GM23248 (cell line): ENCODE measurements around the gene RELT. TPM values are rescaled to one million over a fixed set of nuclear protein-coding genes. Genes with fewer than 3 reads are reported as not detected.
A peak's percentile ranks its signal among the peaks of the same experiment; 100 is the strongest.

Experiments used
- DNase-seq: peaks from one replicate; pipeline ENCODE4 v3.0.0-alpha.2; 2015
- H2AFZ ChIP-seq: fragments of 200-600 bp; sonication (generic); 2 replicates; pipeline ENCODE4 v1.6.1; 2016; ENCODE audit warnings: antibody characterized with exemption
- H3F3A ChIP-seq: fragments of 200-600 bp; sonication (generic); 2 replicates; pipeline ENCODE4 v1.6.1; 2016; ENCODE audit warnings: mild to moderate bottlenecking, antibody characterized with exemption, mixed run types; ENCODE audit not compliant: insufficient read depth
- H3K27ac ChIP-seq: fragments of 200-600 bp; sonication (generic); 2 replicates; pipeline ENCODE4 v1.5.1; 2016; ENCODE audit warnings: mild to moderate bottlenecking
- H3K27me3 ChIP-seq: fragments of 200-600 bp; sonication (generic); replicated peaks from 2 replicates; pipeline ENCODE4 v1.6.1; 2016; ENCODE audit warnings: mild to moderate bottlenecking; ENCODE audit not compliant: insufficient read depth
- H3K36me3 ChIP-seq: fragments of 200-600 bp; sonication (generic); 2 replicates; pipeline ENCODE4 v1.6.1; 2016; ENCODE audit warnings: low read depth, mild to moderate bottlenecking
- H3K4me1 ChIP-seq: fragments of 200-600 bp; sonication (generic); 2 replicates; pipeline ENCODE4 v1.6.1; 2016; ENCODE audit warnings: mild to moderate bottlenecking; ENCODE audit not compliant: insufficient read depth
- H3K4me2 ChIP-seq: fragments of 200-600 bp; sonication (generic); one replicate; pipeline ENCODE4 v1.6.1; 2016; ENCODE audit warnings: mild to moderate bottlenecking; ENCODE audit not compliant: unreplicated experiment
- H3K4me3 ChIP-seq: fragments of 200-600 bp; sonication (generic); 2 replicates; pipeline ENCODE4 v1.5.1; 2016; ENCODE audit warnings: mild to moderate bottlenecking
- H3K79me2 ChIP-seq: fragments of 200-600 bp; sonication (generic); 2 replicates; pipeline ENCODE4 v1.6.1; 2016; ENCODE audit warnings: mild to moderate bottlenecking; ENCODE audit not compliant: insufficient read depth
- H3K9ac ChIP-seq: fragments of 200-600 bp; sonication (generic); 2 replicates; pipeline ENCODE4 v1.6.1; 2016; ENCODE audit warnings: mild to moderate bottlenecking
- H3K9me2 ChIP-seq: fragments of 200-600 bp; sonication (generic); 2 replicates; pipeline ENCODE4 v1.6.1; 2016; ENCODE audit warnings: mixed run types, mild to moderate bottlenecking, moderate library complexity; ENCODE audit not compliant: insufficient read depth
- H3K9me3 ChIP-seq: fragments of 200-600 bp; sonication (generic); one replicate; pipeline ENCODE4 v1.6.1; 2017; ENCODE audit warnings: low read depth
- H4K20me1 ChIP-seq: fragments of 200-600 bp; sonication (generic); 2 replicates; pipeline ENCODE4 v1.6.0; 2016; ENCODE audit not compliant: insufficient read depth
- EZH2 ChIP-seq: fragments of 200-600 bp; sonication (generic); IDR thresholded peaks from 2 replicates; pipeline ENCODE4 v1.6.1; 2018; ENCODE audit warnings: antibody characterized with exemption, mild to moderate bottlenecking; ENCODE audit not compliant: insufficient read depth, poor library complexity, severe bottlenecking
- EZH2phosphoT487 ChIP-seq: fragments of 200-600 bp; sonication (generic); IDR thresholded peaks from 2 replicates; pipeline ENCODE4 v1.6.1; 2018; ENCODE audit warnings: antibody characterized with exemption, moderate library complexity, mild to moderate bottlenecking, low read depth; ENCODE audit not compliant: insufficient read depth
- WGBS, 2 experiments: methylation state at CpG; one replicate each; pipeline ENCODE4 v1.1.6; 2015 to 2017; ENCODE audit warnings: low lambda C conversion rate in 2 of 2, low coverage in 1 of 2; ENCODE audit errors: missing lambda C conversion rate in 2 of 2; 5-methylcytosine and 5-hydroxymethylcytosine counted together
- in situ Hi-C: fragments of 300-500 bp; cut with MboI; formaldehyde crosslinking; loops from 2 replicates; pipeline ENCODE4 v1.15.0; 2020
- polyA plus RNA-seq: library from polyadenylated mRNA; unstranded; fragments of >200 nt; fragmentation: Nextera tagmentation; extraction: Ambion mirVana; gene quantifications from 2 replicates; pipeline ENCODE4 v1.2.1, GENCODE V29; 2016
- total RNA-seq: library from RNA; depleted of rRNA; stranded (reverse); fragments of >200 nt; shearing (Covaris generic); gene quantifications from 2 replicates; pipeline ENCODE4 v1.2.3, GENCODE V29; 2014

Gene RELT
- total and polyA plus RNA-seq, 2 experiments from 2014 or later = 2.9 to 8.2 TPM

DNA sequence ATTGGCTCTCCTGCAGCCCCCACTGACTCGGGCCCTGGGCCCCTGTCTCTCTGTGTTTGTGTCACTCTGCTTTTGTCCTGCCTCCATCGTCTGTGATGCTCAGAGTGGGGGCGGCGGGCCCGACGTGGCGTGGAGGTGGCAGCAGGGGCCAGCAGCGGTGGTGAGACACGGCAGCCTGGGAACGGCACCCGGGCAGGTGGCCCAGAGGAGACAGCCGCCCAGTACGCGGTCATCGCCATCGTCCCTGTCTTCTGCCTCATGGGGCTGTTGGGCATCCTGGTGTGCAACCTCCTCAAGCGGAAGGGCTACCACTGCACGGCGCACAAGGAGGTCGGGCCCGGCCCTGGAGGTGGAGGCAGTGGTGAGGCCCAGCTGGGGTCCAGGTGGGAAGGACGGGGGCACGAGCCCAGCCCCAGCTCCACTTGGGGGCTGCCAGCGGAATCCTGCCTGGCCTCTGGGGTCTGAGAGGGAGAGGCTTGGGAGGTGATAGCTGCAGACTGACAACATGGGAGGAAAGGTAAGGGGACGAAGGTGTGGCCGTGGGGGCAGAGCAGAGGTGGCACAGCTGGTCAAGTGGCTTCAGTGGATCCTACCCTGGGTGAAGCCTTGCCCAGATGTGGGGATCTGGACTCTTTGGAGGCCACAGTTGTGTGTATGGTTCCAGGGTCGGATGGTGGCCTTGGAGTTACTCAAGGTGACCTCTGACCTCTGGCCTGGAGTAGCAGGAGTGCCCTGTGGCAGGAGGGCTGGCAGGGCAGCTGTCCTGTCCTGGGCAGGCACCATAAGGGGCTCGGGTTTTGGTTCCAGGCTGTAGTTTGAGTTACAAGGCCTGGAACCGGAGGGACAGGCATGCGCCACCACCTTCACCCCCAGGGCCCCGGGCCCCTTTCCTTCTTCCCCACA is 16.2 kb downstream of the RELT start:
- 94 to 98% methylated on average over 17 to 31 of the region's 31 CpGs for WGBS, 2 experiments
- no peak overlapping the region for H3K9ac ChIP-seq
- no peak overlapping the region for H2AFZ ChIP-seq
- in situ Hi-C loops = no loop called here
- H3K9me3 ChIP-seq = no peaks in the 10 kb centered on the region
- H3K79me2 ChIP-seq = peaks cover 34% of the 10 kb centered on the region
- H3K27me3 ChIP-seq = no peaks in the 10 kb centered on the region
- TF ChIP-seq EZH2phosphoT487 (no peak), EZH2 (no peak)
- no peak overlapping the region for H3K4me2 ChIP-seq
- no peaks in the 10 kb centered on the region for H3K36me3 ChIP-seq
- H4K20me1 ChIP-seq = no peaks in the 10 kb centered on the region
- no peak overlapping the region for H3K4me3 ChIP-seq
- no peaks in the 10 kb centered on the region for H3K4me1 ChIP-seq
- no peak overlapping the region for H3K27ac ChIP-seq
- no peaks in the 10 kb centered on the region for H3K9me2 ChIP-seq
- no peak for DNase-seq
- no peaks in the 10 kb centered on the region for H3F3A ChIP-seq

DNA sequence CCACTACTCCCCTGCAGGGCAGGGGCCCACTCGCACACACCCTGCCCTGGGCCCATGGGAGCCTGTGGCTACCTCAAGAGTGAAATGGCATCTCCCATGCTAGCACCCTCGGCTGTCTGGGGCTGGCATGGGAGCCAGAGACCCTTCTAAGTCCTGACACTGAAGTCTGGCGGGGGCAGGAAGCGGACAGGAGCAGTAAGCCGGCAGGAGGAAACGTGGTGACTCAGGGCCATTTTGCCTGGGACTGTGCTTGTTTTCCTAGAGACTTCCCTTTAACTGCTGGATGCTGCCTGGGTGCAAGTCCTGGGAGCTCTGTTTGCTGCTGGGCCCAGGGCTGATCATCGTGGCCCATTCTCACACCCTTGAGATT is 16.8 kb downstream of the RELT start:
- Histone ChIP-seq H3K4me3 (no peak overlapping the region), H3K4me2 (no peak overlapping the region), H3K9me2 (no peaks in the 10 kb centered on the region), H3K36me3 (no peaks in the 10 kb centered on the region), H3K27ac (no peak overlapping the region), H3K27me3 (no peaks in the 10 kb centered on the region), H2AFZ (no peak overlapping the region), H3K9ac (no peak overlapping the region), H4K20me1 (no peaks in the 10 kb centered on the region), H3K79me2 (peaks cover 28% of the 10 kb centered on the region), H3F3A (no peaks in the 10 kb centered on the region), H3K4me1 (no peaks in the 10 kb centered on the region), H3K9me3 (no peaks in the 10 kb centered on the region)
- in situ Hi-C loops = no loop called here
- no peak for TF ChIP-seq EZH2phosphoT487
- no peak for TF ChIP-seq EZH2
- no peak for DNase-seq
- WGBS, 2 experiments = 73 to 82% methylated on average over 7 of the region's 7 CpGs

- DNase-seq = peak; percentile 86
- WGBS, 2 experiments = 69 to 71% methylated on average over 13 to 16 of the region's 16 CpGs
- Histone ChIP-seq H3K4me1 (no peaks in the 10 kb centered on the region), H2AFZ (no peak overlapping the region), H3K9me2 (no peaks in the 10 kb centered on the region), H3K9me3 (no peaks in the 10 kb centered on the region), H3K79me2 (peaks cover 24% of the 10 kb centered on the region; the same call in 1 of the 2 replicates), H3K36me3 (no peaks in the 10 kb centered on the region), H3K4me2 (no peak overlapping the region), H3K27me3 (no peaks in the 10 kb centered on the region), H3K27ac (no peak overlapping the region), H3K4me3 (no peak overlapping the region), H4K20me1 (no peaks in the 10 kb centered on the region), H3K9ac (no peak overlapping the region), H3F3A (no peaks in the 10 kb centered on the region)
- in situ Hi-C loops = no loop called here
- TF ChIP-seq EZH2phosphoT487 = no peak
- no peak for TF ChIP-seq EZH2
These were observed 17.5 kb downstream of the RELT start for GRCh38 chr11:73393479-73394415.

- no peak overlapping the region for H3K4me3 ChIP-seq
- H3K36me3 ChIP-seq = no peaks in the 10 kb centered on the region
- no peak for DNase-seq
- H3K79me2 ChIP-seq = peaks cover 19% of the 10 kb centered on the region; the same call in 1 of the 2 replicates
- WGBS, 2 experiments = 92 to 94% methylated on average over 32 of the region's 34 CpGs
- no peak overlapping the region for H3K27ac ChIP-seq
- no peaks in the 10 kb centered on the region for H4K20me1 ChIP-seq
- H3K27me3 ChIP-seq = no peaks in the 10 kb centered on the region
- no peak overlapping the region for H2AFZ ChIP-seq
- no peaks in the 10 kb centered on the region for H3K9me3 ChIP-seq
- H3K4me2 ChIP-seq = no peak overlapping the region
- H3K9me2 ChIP-seq = no peaks in the 10 kb centered on the region
- TF ChIP-seq EZH2phosphoT487 = no peak
- TF ChIP-seq EZH2 = no peak
- H3F3A ChIP-seq = no peaks in the 10 kb centered on the region
- peaks cover 8% of the 10 kb centered on the region for H3K4me1 ChIP-seq
- H3K9ac ChIP-seq = no peak overlapping the region
- in situ Hi-C loops = no loop called here
These were observed 18.5 kb downstream of the RELT start for GRCh38 chr11:73394416-73395296.
